Progenitor cell of endocrine pancreas (in vitro differentiated cells): ENCODE data around the gene PPP2R2D. TPM values are rescaled to one million over a fixed set of nuclear protein-coding genes. Genes with fewer than 3 reads are reported as not detected.

Experiments used
- DNase-seq: peaks from one replicate; pipeline ENCODE4 v3.0.0; 2021; ENCODE audit warnings: low spot score; ENCODE audit not compliant: unreplicated experiment
- H3K27ac Mint-ChIP-seq: 2 replicates; pipeline ENCODE4 v1.8.0; 2021; ENCODE audit warnings: mild to moderate bottlenecking, moderate library complexity, mixed read lengths
- H3K27me3 Mint-ChIP-seq: 2 replicates; pipeline ENCODE4 v1.8.0; 2021; ENCODE audit warnings: mixed read lengths
- H3K36me3 Mint-ChIP-seq: 2 replicates; pipeline ENCODE4 v1.8.0; 2022; ENCODE audit warnings: mixed read lengths; ENCODE audit not compliant: insufficient read depth
- H3K4me1 Mint-ChIP-seq: 2 replicates; pipeline ENCODE4 v1.8.0; 2021; ENCODE audit warnings: low read depth, mixed read lengths
- H3K4me3 Mint-ChIP-seq: 2 replicates; pipeline ENCODE4 v1.8.0; 2021; ENCODE audit warnings: low read depth, mild to moderate bottlenecking, moderate library complexity, mixed read lengths
- H3K9me3 Mint-ChIP-seq: 2 replicates; pipeline ENCODE4 v1.8.0; 2021; ENCODE audit warnings: low read depth, mixed read lengths
- CTCF ChIP-seq: fragments of 200-600 bp; sonication (generic); IDR thresholded peaks from one replicate; pipeline ENCODE4 v1.5.0; 2021; ENCODE audit warnings: antibody characterized with exemption, mild to moderate bottlenecking; ENCODE audit not compliant: unreplicated experiment
- total RNA-seq: library from RNA; stranded (reverse); gene quantifications from 2 replicates; pipeline ENCODE4 v1.2.1, GENCODE V29; 2021

The PPP2R2D gene
- total RNA-seq, 1 donor from 2014 or later = 43.6 TPM

GRCh38 chr10:131854579-131855335, 46.1 kb upstream of the PPP2R2D start:
- H3K36me3 Mint-ChIP-seq = no peaks in the 10 kb centered on the region
- no peak for TF ChIP-seq CTCF
- no peak overlapping the region for H3K27ac Mint-ChIP-seq
- no peak overlapping the region for H3K4me3 Mint-ChIP-seq
- no peaks in the 10 kb centered on the region for H3K4me1 Mint-ChIP-seq
- peaks cover 3% of the 10 kb centered on the region for H3K27me3 Mint-ChIP-seq
- H3K9me3 Mint-ChIP-seq = no peaks in the 10 kb centered on the region
- DNase-seq = no peak

- DNase-seq = no peak
- no peak for TF ChIP-seq CTCF
- Mint-ChIP-seq H3K9me3 (no peaks in the 10 kb centered on the region), H3K36me3 (no peaks in the 10 kb centered on the region), H3K4me1 (no peaks in the 10 kb centered on the region), H3K27ac (no peak overlapping the region), H3K27me3 (peaks cover 12% of the 10 kb centered on the region), H3K4me3 (no peak overlapping the region)
These were observed 45.1 kb upstream of the PPP2R2D start for GRCh38 chr10:131855461-131856401.

- Mint-ChIP-seq H3K27ac (no peak overlapping the region), H3K27me3 (peaks cover 16% of the 10 kb centered on the region), H3K4me1 (no peaks in the 10 kb centered on the region), H3K9me3 (no peaks in the 10 kb centered on the region), H3K36me3 (no peaks in the 10 kb centered on the region), H3K4me3 (no peak overlapping the region)
- no peak for TF ChIP-seq CTCF
- no peak for DNase-seq
These were observed 44.2 kb upstream of the PPP2R2D start for GRCh38 chr10:131856441-131857094.

- Mint-ChIP-seq H3K4me3 (no peak overlapping the region), H3K9me3 (no peaks in the 10 kb centered on the region), H3K27me3 (peaks cover 16% of the 10 kb centered on the region), H3K36me3 (no peaks in the 10 kb centered on the region), H3K27ac (no peak overlapping the region), H3K4me1 (no peaks in the 10 kb centered on the region)
- DNase-seq = no peak
- no peak for TF ChIP-seq CTCF
These were observed 43.4 kb upstream of the PPP2R2D start for GRCh38 chr10:131857156-131858117.
